GM18873 (cell line): ENCODE data around the gene TSHZ2.
"Not testable (repeated sequence)": the region's sequence is repeated elsewhere in the genome, so short reads cannot be mapped to it uniquely, and the experiment has no call there.

Experiments used
- ATAC-seq: cut with Tn5 transposase; IDR thresholded peaks from one replicate; pipeline ENCODE4 v1.9.1; 2021; ENCODE audit warnings: mild to moderate bottlenecking, moderate library complexity, moderate number of reproducible peaks; ENCODE audit not compliant: unreplicated experiment, low FRiP score

TSHZ2 gene

GRCh38 chr20:53463101-53463972 lies 491.2 kb downstream of the TSHZ2 start:
- ATAC-seq, result no peak

- ATAC-seq, result no peak
Measured at GRCh38 chr20:53466279-53466678, 494.1 kb downstream of the TSHZ2 start.

GRCh38 chr20:53468587-53468986 lies 496.4 kb downstream of the TSHZ2 start:
- ATAC-seq, result no peak

GRCh38 chr20:53472859-53473258 lies 500.7 kb downstream of the TSHZ2 start:
- ATAC-seq, result not testable (repeated sequence)

- no peak for ATAC-seq
Measured at GRCh38 chr20:53480913-53481312, 508.8 kb downstream of the TSHZ2 start.

- ATAC-seq, result no peak
Measured at GRCh38 chr20:53487461-53488200, 515.5 kb downstream of the TSHZ2 start.

GRCh38 chr20:53488775-53489272 lies 516.7 kb downstream of the TSHZ2 start:
- ATAC-seq, result no peak

GRCh38 chr20:53489528-53489927 lies 517.4 kb downstream of the TSHZ2 start:
- no peak for ATAC-seq

GRCh38 chr20:53490620-53491019 lies 518.5 kb downstream of the TSHZ2 start:
- ATAC-seq, result no peak

GRCh38 chr20:53491462-53491861 lies 519.3 kb downstream of the TSHZ2 start:
- no peak for ATAC-seq

GRCh38 chr20:53492212-53492611 lies 520.1 kb downstream of the TSHZ2 start:
- no peak for ATAC-seq

- ATAC-seq, result no peak
Measured at GRCh38 chr20:53493311-53493857, 521.2 kb downstream of the TSHZ2 start.

GRCh38 chr20:53494753-53495152 lies 522.6 kb downstream of the TSHZ2 start:
- ATAC-seq, result no peak

- ATAC-seq, result no peak
Measured at GRCh38 chr20:53495398-53496092, 523.4 kb downstream of the TSHZ2 start.

- no peak for ATAC-seq
Measured at GRCh38 chr20:53497246-53497645, 525.1 kb downstream of the TSHZ2 start.

- ATAC-seq, result no peak
Measured at GRCh38 chr20:53498341-53498740, 526.2 kb downstream of the TSHZ2 start.

GRCh38 chr20:53500651-53501050 lies 528.5 kb downstream of the TSHZ2 start:
- ATAC-seq, result no peak

- ATAC-seq, result no peak
Measured at GRCh38 chr20:53502820-53503219, 530.7 kb downstream of the TSHZ2 start.

- ATAC-seq, result no peak
Measured at GRCh38 chr20:53503517-53503919, 531.4 kb downstream of the TSHZ2 start.

GRCh38 chr20:53504106-53504505 lies 531.9 kb downstream of the TSHZ2 start:
- not testable (repeated sequence) for ATAC-seq

- ATAC-seq, result no peak
Measured at GRCh38 chr20:53510262-53510661, 538.1 kb downstream of the TSHZ2 start.
